H1 (cell line): Measurements from ENCODE around the gene MGMT. TPM values are rescaled to one million over a fixed set of nuclear protein-coding genes. Genes with fewer than 3 reads are reported as not detected.

Source experiments
- NRF1 ChIP-seq: IDR thresholded peaks from 2 replicates; pipeline ENCODE4 v1.6.1; 2011; ENCODE audit warnings: mild to moderate bottlenecking, low read depth, low read length, improper control_type of control experiment
- polyA plus RNA-seq, 7 experiments: library from polyadenylated mRNA; depleted of rRNA in 3 of 7; stranded (reverse) in 5 of 7; unstranded in 2 of 7; fragments of >200 nt in 5 of 7; fragments of 200-250 nt in 2 of 7; gene quantifications; 1 replicate in 5 of 7; 2 replicates in 1 of 7; 4 replicates in 1 of 7; pipeline versions ENCODE4 v1.2.1 to v1.2.3, GENCODE V29; 2011 to 2013; ENCODE audit warnings: missing spikeins in 2 of 7, mixed read lengths in 2 of 7
- total RNA-seq: library from RNA; stranded (reverse); fragmentation: NEBNext Ultra II Directional; extraction: Animal tissue kit (Norgen Biotek cat#: 25700); gene quantifications from 2 replicates; pipeline ENCODE4 v1.2.1, GENCODE V29; 2021
- TF ChIP-seq, protein P1 (sequence below): IDR thresholded peaks from 2 replicates; pipeline ENCODE4 v1.6.1; 2012; ENCODE audit warnings: low read length, inconsistent platforms

Gene MGMT
- total and polyA plus RNA-seq, 2 of the 8 experiments (the other 6 are each of a cell fraction or from before 2014, with no cell fraction given) = 9.9 to 10.7 TPM

DNA sequence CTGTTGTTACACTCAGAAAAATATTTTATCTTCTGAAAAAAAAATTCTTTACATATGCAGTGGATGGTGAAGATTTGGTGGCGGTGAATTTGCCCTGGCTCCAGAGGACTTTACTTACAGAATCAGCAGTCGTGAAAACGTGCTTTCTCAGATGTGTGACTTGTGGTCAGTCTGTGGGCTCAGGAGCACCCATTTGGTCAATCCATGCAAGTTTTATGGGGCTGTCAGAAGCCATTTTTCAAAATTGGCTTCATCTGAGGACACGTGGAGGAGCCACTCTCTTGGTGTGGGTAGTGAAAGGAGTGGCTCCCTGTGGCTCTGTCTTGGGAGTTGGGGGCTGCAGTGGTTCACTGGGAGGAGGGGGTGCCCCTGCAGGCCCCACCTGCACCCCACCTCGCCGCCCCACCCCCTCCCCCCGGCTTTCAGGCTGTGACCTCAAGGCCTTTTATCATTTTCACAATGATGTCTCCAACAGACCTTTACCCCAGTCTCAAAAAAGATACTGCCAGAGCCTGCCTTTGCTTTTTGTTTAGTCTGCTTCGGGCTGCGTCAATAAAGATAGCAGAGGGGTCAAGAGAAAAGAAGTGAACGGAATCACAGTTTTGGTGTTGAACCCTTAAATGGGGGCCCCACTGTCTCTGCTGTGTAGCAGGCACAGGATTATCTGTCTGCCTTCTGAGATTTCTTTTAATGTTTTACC, 137.4 kb downstream of the MGMT start (continued):
- TF ChIP-seq, protein P1, sequence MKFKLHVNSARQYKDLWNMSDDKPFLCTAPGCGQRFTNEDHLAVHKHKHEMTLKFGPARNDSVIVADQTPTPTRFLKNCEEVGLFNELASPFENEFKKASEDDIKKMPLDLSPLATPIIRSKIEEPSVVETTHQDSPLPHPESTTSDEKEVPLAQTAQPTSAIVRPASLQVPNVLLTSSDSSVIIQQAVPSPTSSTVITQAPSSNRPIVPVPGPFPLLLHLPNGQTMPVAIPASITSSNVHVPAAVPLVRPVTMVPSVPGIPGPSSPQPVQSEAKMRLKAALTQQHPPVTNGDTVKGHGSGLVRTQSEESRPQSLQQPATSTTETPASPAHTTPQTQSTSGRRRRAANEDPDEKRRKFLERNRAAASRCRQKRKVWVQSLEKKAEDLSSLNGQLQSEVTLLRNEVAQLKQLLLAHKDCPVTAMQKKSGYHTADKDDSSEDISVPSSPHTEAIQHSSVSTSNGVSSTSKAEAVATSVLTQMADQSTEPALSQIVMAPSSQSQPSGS = no peak
- no peak for TF ChIP-seq NRF1
